Endothelial cell of umbilical vein (primary cell): ENCODE results near the gene PAQR4. TPM values are rescaled to one million over a fixed set of nuclear protein-coding genes. Genes with fewer than 3 reads are reported as not detected.

Experiments
- BruUV-seq: library from RNA; stranded (reverse); fragments of 400-500 nt; replicated peaks from 2 replicates; lab custom pipeline; 2021; lab: Mats Ljungman, UMichigan
- CTCF ChIA-PET: fragments of 300-600, 350-600 bp; sonication (Branson Sonifier 250); formaldehyde crosslinking; loops from one replicate; lab custom pipeline; 2021; ENCODE audit warnings: antibody characterized with exemption, inconsistent platforms; lab: Charles Lee
- POLR2A ChIA-PET: fragments of 300-600, 350-600 bp; sonication (Branson Sonifier 250); formaldehyde crosslinking; loops from one replicate; lab custom pipeline; 2021; ENCODE audit warnings: antibody characterized with exemption, inconsistent platforms; lab: Charles Lee
- DNase-seq: peaks from one replicate; pipeline ENCODE4 v3.0.0-alpha.2; 2011; ENCODE audit warnings: low read depth, low spot score
- FAIRE-seq: peaks from 2 replicates; lab custom pipeline; 2011; peaks lifted over from hg19 to GRCh38; lab: Jason Lieb, UNC
- H2AFZ ChIP-seq: 2 replicates; pipeline ENCODE4 v1.6.0; 2012; ENCODE audit warnings: low read depth, low read length, control low read depth, inconsistent platforms
- H3K27ac ChIP-seq: 2 replicates; pipeline ENCODE4 v1.5.1; 2011; ENCODE audit warnings: low read depth, mild to moderate bottlenecking, control low read depth, low read length, moderate library complexity; ENCODE audit not compliant: insufficient read depth
- H3K27me3 ChIP-seq, 2 experiments: 2 replicates each; pipeline versions ENCODE4 v1.6.0 to v1.6.1; 2011; ENCODE audit warnings: low read length in 2 of 2, mixed read lengths in 1 of 2; ENCODE audit not compliant: control insufficient read depth in 2 of 2, insufficient read depth in 2 of 2
- H3K36me3 ChIP-seq, 2 experiments: 2 replicates in 1 of 2; 3 replicates in 1 of 2; pipeline ENCODE4 v1.5.1; 2011; ENCODE audit warnings: low read length in 2 of 2, mild to moderate bottlenecking in 1 of 2, moderate library complexity in 1 of 2; ENCODE audit not compliant: control insufficient read depth in 2 of 2, insufficient read depth in 2 of 2; ENCODE audit errors: extremely low read depth in 1 of 2
- H3K4me1 ChIP-seq: 3 replicates; pipeline ENCODE4 v1.5.1; 2011; ENCODE audit warnings: mild to moderate bottlenecking, low read length; ENCODE audit not compliant: control insufficient read depth, insufficient read depth; ENCODE audit errors: extremely low read depth
- H3K4me2 ChIP-seq: 2 replicates; pipeline ENCODE4 v1.6.1; 2011; ENCODE audit warnings: low read length, control low read depth, mixed read lengths; ENCODE audit not compliant: insufficient read depth
- H3K4me3 ChIP-seq, 3 experiments: fragments of 200-600 bp in 1 of 3; sonication (generic), shearing (Covaris generic) in 1 of 3; replicated peaks in 1 of 3; 2 replicates each; pipeline ENCODE4 v1.5.1; 2011 to 2016; ENCODE audit warnings: control low read depth in 3 of 3, low read length in 3 of 3, mild to moderate bottlenecking in 2 of 3, inconsistent platforms in 1 of 3, low read depth in 1 of 3, moderate library complexity in 1 of 3; ENCODE audit not compliant: insufficient read depth in 1 of 3
- H3K79me2 ChIP-seq: 2 replicates; pipeline ENCODE4 v1.6.0; 2012; ENCODE audit warnings: low read length, inconsistent platforms; ENCODE audit not compliant: control insufficient read depth, insufficient read depth
- H3K9ac ChIP-seq: replicated peaks from 2 replicates; pipeline ENCODE3; 2011; ENCODE audit warnings: low read length, control low read depth; ENCODE audit not compliant: insufficient read depth; ENCODE audit errors: extremely low read depth
- H3K9me1 ChIP-seq: replicated peaks from 3 replicates; pipeline ENCODE4 v1.6.0; 2011; ENCODE audit warnings: mild to moderate bottlenecking, low read length; ENCODE audit not compliant: control insufficient read depth, insufficient read depth; ENCODE audit errors: extremely low read depth
- H3K9me3 ChIP-seq: replicated peaks from 2 replicates; pipeline ENCODE4 v1.5.1; 2012; ENCODE audit warnings: low read length, inconsistent platforms; ENCODE audit not compliant: control insufficient read depth, insufficient read depth
- H4K20me1 ChIP-seq: replicated peaks from 2 replicates; pipeline ENCODE3; 2011; ENCODE audit warnings: mild to moderate bottlenecking, low read length; ENCODE audit not compliant: control insufficient read depth, insufficient read depth; ENCODE audit errors: extremely low read depth
- CTCF ChIP-seq, 2 donors: IDR thresholded peaks; 1 replicate in 1 of 2; 2 replicates in 1 of 2; pipeline ENCODE4 v1.5.1; 2011; ENCODE audit warnings: low read length in 2 of 2, mild to moderate bottlenecking in 2 of 2, moderate library complexity in 2 of 2, control low read depth in 1 of 2, inconsistent platforms in 1 of 2, low read depth in 1 of 2; ENCODE audit not compliant: insufficient read depth in 1 of 2; ENCODE audit errors: extremely low read depth in 1 of 2
- EZH2 ChIP-seq: IDR thresholded peaks from 2 replicates; pipeline ENCODE4 v1.6.1; 2012; ENCODE audit warnings: borderline replicate concordance, low read depth, mild to moderate bottlenecking, moderate library complexity, low read length, inconsistent platforms; ENCODE audit not compliant: severe bottlenecking
- FOS ChIP-seq: IDR thresholded peaks from 2 replicates; pipeline ENCODE4 v1.6.1; 2011; ENCODE audit warnings: mild to moderate bottlenecking, low read length, moderate library complexity, borderline replicate concordance; ENCODE audit not compliant: insufficient read depth
- GATA2 ChIP-seq: IDR thresholded peaks from 2 replicates; pipeline ENCODE4 v1.7.0; 2011; ENCODE audit warnings: low read depth, mild to moderate bottlenecking, moderate library complexity, mixed read lengths, low read length; ENCODE audit not compliant: insufficient read length, insufficient read depth
- JUN ChIP-seq: IDR thresholded peaks from 2 replicates; pipeline ENCODE4 v1.6.1; 2011; ENCODE audit warnings: borderline replicate concordance, low read depth; ENCODE audit not compliant: insufficient read length, insufficient read depth
- MAX ChIP-seq: IDR thresholded peaks from 2 replicates; pipeline ENCODE4 v1.6.1; 2011; ENCODE audit not compliant: insufficient read depth, insufficient read length
- MYC ChIP-seq: IDR thresholded peaks from one replicate; pipeline ENCODE4 v1.6.1; 2011; ENCODE audit warnings: mild to moderate bottlenecking, low read depth, low read length
- POLR2A ChIP-seq: IDR thresholded peaks from 2 replicates; pipeline ENCODE4 v1.6.1; 2012; ENCODE audit warnings: low read depth, mild to moderate bottlenecking, control low read depth, low read length
- POLR2AphosphoS5 ChIP-seq: IDR thresholded peaks from 2 replicates; pipeline ENCODE4 v1.6.1; 2012; ENCODE audit warnings: low read depth, mild to moderate bottlenecking, control low read depth, low read length, moderate library complexity; ENCODE audit not compliant: insufficient read depth
- dilution Hi-C: fragments of 300-500 bp; cut with MboI; formaldehyde crosslinking; loops from one replicate; pipeline ENCODE4 v1.15.0; 2019; ENCODE audit warnings: low sequenced_read_pairs; ENCODE audit not compliant: extremely low pct_ligation_motif_present
- intact Hi-C: fragments of 100-400 bp; cut with micrococcal nuclease; formaldehyde crosslinking; loops from one replicate; pipeline ENCODE4 v1.10.0; 2022
- polyA plus RNA-seq, 4 experiments: library from polyadenylated mRNA; depleted of rRNA in 3 of 4; stranded (reverse) in 3 of 4; unstranded in 1 of 4; fragments of >200 nt; gene quantifications; 2 replicates each; pipeline versions ENCODE4 v1.2.1 to v1.2.3, GENCODE V29; 2011 to 2012; ENCODE audit warnings: missing spikeins in 1 of 4
- total RNA-seq: library from RNA; stranded (reverse); gene quantifications from 2 replicates; pipeline ENCODE4 v1.2.3, GENCODE V29; 2021

The PAQR4 gene
- total and polyA plus RNA-seq, 2 donors (not counting 3 experiments of a cell fraction or from before 2014, with no cell fraction given), result 23.8 to 31.2 TPM

GRCh38 chr16:3007059-3007956, 38.2 kb downstream of the PAQR4 start:
- CTCF ChIA-PET, result interaction anchor here (1.7 to 1.8 kb wide), 3 partner anchors 13 to 25 kb away, joined by 6 to 10 read pairs (median 8); partner anchors contain the start of gene TNFRSF12A
- intact Hi-C loops (no loop called here), dilution Hi-C loops (no loop called here)
- no peaks in the 10 kb centered on the region for H3K9me1 ChIP-seq
- TF ChIP-seq POLR2A, result no peak
- no peak for TF ChIP-seq JUN
- no peak for TF ChIP-seq MYC
- TF ChIP-seq MAX, result no peak
- TF ChIP-seq CTCF (IDR thresholded peaks at IDR 0.05; ENCODE audit: extremely low read depth in 1 of 2, insufficient read depth in 1 of 2, low read depth in 1 of 2, low read length in 2 of 2), result no peak
- TF ChIP-seq EZH2, result no peak
- TF ChIP-seq GATA2, result no peak
- no peak for TF ChIP-seq POLR2AphosphoS5
- no peak for TF ChIP-seq FOS
- DNase-seq, result no peak
- no TSS peak for BruUV-seq
- no peaks in the 10 kb centered on the region for H3K9me3 ChIP-seq
- H3K4me3 ChIP-seq, result no peak overlapping the region
- no peak overlapping the region for H3K27ac ChIP-seq
- peaks cover 7 to 8% of the 10 kb centered on the region in 2 experiments for H3K27me3 ChIP-seq
- H2AFZ ChIP-seq, result peak overlapping the region; percentile 77
- H3K4me2 ChIP-seq, result no peak overlapping the region
- H3K36me3 ChIP-seq, result no peaks in the 10 kb centered on the region
- no peaks in the 10 kb centered on the region for H4K20me1 ChIP-seq
- no peaks in the 10 kb centered on the region for H3K79me2 ChIP-seq
- no peak overlapping the region for H3K9ac ChIP-seq
- peaks cover 16% of the 10 kb centered on the region for H3K4me1 ChIP-seq
- POLR2A ChIA-PET, result interaction anchor here (1.8 kb wide), 1 partner anchor 13 kb away, joined by 11 read pairs; the partner anchor contains the start of gene TNFRSF12A
- no peak for FAIRE-seq
